NCI-H2227 treated with DMSO at 0.1 percent for 48 hours (cell line): ENCODE data around the gene RELCH.
"Not testable (repeated sequence)": the region's sequence is repeated elsewhere in the genome, so short reads cannot be mapped to it uniquely, and the experiment has no call there.

ENCODE experiments used
- DNase-seq: peaks from one replicate; lab custom pipeline; 2025; lab: John Stamatoyannopoulos, UW

Gene RELCH

DNA sequence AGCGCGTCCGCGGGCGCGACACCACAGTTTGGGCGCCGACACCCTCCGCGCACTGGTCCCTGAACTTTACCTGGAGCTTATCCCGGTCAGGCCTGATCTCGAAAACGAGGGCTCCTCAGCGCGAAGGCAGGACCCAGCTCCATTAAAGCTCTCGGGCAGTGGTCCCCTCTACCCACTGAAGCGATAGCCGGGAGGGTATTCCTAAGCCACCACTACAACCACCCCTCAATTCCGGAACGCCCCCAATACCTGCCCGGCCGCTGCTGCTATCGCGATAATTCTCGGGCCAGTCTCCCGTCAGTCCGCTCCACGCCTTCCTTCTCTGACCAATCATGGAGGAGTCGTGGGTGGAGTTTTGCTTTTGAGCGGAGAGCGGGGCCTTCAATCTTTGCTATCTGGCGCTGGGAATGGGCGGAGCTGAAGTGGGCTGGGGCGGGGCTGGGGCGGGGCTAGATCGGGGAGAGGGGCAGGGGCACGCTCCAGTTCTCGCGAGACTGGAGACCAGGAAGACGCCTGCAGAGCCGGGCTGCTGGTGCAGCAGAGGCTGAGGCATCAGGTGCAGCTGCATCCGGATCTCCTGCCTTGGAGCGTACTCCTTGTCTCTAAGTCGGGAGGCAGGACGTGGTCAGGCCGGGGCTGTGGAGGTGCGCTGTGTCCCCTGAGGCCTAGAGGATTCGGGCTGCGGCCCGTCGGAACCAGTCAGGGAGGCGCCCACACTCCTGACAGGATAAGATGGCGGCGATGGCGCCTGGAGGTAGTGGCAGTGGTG lies at the start of gene RELCH, which contains the start of gene PIGN:
RELCH (plus strand) TSS at position 482 of the 769 bp plus-strand sequence; CDS start at position 733, 251 bp downstream.
PIGN (minus strand) TSS at position 283 of the 769 bp plus-strand sequence. CDS start 25,703 bp downstream, outside the sequence.
- peak; percentile 94 for DNase-seq

DNA sequence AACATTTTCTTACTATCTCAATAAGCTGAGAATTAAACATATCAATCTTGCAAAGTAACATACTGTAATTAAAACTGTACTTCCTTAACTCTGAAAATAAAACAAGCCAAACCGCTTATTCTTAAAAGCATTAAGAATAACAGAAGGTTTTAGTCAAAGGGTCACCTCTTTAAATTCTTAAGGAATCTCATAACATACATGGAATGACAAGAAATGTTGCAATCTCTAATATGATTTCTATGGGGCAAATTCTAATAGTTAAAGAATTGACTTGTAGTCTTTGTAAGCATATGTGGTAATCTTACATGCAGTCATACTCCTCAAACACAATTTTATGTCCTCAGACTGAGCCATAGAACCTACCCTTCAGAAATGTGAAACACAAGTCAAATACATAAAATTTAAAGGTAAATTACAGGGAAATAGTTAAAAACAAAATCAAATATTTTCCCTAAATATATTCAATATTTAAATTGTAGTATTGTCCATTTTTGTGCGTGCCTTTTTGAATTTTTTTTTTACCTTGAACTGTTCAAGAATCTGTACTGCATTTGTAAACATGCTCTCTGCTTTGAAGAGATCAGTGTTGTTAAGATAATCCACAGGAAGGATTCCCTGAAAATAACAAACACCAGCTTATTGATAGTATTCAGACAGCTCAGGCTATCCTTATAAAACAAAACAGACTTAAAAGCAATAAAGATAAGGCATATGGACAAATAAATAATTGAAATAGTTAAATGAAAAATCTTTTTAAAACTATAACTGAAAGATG lies 48.4 kb upstream of the RELCH start:
- DNase-seq = no peak

GRCh38 chr18:62140259-62140658 lies 46.8 kb upstream of the RELCH start:
- no peak for DNase-seq

- DNase-seq = no peak
These were observed 42.7 kb upstream of the RELCH start for GRCh38 chr18:62144338-62144737.

DNA sequence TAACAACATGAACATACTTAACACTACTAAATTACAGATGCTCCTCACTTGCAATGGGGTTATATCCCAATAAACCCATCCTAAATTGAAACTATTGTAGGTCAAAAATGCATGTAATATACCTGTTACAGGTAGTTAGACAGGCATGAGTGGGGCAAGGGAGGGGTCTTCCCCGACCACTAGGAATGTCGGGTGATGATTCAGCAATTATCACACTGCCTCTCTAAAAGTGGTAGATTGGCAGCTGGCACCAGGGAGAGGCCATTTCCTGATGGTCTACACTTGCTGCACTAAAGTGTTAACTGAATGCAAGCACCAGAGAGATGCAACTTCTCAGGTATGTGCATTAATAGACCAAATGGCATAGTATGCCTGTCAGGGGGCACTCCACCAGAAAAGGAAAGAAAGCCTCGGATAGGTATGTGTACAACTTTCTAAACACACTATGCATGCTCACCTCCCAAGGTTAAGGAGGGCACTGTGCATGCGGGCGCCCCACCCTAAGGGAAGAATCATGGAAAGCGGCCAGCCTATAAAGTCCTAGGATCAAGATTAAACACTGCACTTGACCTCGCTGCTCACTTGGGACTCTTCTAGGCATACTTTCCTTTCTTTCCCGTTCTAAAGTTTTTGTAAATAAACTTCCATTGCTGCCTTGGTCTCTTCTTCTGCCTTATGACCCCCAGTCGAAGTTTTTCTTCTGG lies 35.8 kb upstream of the RELCH start:
- no peak for DNase-seq

GRCh38 chr18:62152844-62153243 lies 34.2 kb upstream of the RELCH start:
- DNase-seq = no peak

DNA sequence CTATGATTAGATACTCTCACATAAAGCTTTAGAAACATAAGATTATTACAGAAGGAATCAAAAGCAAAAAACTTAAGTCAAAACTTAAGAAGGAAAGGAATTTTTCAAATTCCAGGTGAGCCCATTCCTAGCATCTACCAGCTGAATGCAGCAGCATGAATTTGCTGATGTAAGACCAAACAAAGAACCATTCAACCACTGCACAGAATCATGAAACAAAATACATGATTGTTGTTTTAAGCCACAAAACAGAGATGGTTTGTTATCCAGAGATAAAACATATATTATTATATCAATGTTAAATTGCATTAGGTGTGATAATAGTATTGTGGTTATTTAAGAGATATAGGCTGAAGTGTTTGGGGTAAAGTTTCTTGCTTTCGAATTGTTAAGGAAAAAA lies 29.2 kb upstream of the RELCH start:
- DNase-seq = no peak

GRCh38 chr18:62164310-62164709 lies 22.7 kb upstream of the RELCH start:
- DNase-seq = no peak

DNA sequence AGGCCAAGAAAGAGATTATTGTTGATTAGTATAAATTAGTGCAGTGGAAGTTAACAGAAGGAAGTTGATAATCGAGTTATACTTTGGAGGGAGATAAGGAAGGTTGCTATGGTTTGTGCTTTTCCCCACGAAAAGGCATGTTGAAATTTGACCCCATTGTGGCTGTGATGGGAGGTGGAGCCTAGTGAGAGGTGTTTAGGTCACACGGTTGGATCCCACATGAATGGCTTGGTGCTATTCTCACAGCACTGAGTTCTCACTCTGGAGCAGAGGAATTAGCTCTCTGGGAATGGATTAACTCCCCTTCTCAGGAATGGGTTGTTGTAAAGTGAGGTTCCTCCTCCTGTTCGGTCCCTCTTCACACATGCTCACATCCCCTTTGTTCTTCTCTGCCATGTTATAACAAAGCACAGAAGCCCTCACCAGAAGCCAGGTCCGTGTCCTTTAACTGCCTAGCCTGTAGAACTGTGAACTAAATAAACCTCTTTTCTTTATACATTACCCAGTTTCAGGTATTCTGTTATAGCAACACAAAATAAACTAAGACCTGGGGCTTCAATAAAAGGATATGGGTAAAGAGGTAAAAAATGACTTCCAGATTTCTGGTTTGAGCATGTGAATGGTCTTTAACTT lies 22.1 kb upstream of the RELCH start:
- DNase-seq = no peak

DNA sequence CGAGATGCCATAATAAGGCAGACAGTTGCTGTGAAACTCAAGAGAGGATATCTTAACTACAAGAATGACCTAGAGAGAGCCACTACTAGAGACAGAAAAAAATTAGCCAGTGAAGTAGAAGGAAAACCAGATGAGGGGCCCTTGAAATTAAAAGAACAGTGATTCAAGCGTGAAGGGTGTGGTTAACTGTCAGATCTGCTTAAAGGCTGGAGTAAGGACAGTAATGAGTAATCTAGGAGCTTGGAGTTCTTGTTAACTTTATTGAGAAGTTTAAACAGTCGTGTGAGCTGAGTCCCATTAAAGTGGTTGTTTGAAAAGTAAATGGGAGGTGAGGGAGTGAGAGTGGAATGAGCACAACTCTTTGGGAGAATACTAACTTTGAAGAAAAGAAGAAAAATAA lies 21.5 kb upstream of the RELCH start:
- no peak for DNase-seq

DNA sequence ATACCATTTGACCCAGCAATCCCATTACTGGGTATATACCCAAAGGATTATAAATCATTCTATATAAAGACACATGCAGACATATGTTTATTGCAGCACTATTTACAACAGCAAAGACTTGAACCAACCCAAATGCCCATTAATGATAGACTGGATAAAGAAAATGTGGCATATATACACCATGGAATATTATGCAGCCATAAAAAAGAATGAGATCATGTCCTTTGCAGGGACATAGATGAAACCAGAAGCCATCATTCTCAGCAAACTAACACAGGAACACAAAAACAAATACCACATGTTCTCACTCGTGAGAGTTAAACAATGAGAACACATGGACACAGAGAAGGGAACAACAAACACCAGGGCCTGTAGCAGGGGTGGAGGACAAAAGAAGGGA lies 20.5 kb upstream of the RELCH start:
- not testable (repeated sequence) for DNase-seq

DNA sequence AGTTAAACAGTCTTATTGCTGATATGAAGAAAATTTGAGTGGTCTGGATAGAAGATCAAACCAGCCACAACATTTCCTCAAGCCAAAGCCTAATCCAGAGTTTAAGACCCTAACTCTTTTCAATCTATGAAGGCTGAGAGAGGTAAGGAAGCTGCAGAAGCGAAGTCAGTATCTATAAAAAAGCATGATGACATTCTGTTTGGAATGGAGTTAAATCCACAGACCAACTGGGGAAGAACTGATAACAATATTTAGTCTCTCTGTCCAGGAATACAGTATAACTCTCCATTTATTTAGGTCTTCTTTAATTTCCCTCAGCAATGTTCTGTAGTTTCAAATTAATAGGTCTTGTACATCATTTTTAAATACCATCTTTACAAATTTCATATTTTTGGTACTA lies 16.2 kb upstream of the RELCH start:
- no peak for DNase-seq

GRCh38 chr18:62172298-62172697 lies 14.8 kb upstream of the RELCH start:
- DNase-seq = no peak

- no peak for DNase-seq
These were observed 11.5 kb upstream of the RELCH start for GRCh38 chr18:62175521-62175920.

DNA sequence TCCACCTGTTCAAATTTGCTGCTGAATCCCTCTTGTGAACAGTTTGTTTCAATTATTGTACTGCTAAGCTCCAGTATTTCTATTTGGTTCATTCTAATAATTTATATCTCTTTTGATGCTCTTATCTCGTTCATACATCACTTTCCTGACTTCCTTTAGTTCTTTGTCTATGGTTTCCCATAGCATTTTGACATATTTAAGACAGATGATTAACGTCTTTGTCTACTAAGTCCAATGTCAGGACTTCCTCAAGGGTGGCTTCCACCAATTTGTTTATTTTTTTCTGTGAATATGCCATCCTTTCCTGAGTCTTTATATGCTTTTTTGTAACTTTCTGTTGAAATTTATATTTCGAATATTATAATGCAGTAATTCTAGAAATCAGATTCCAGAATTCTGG lies 9.8 kb upstream of the RELCH start:
- no peak for DNase-seq

- no peak for DNase-seq
These were observed 7.8 kb upstream of the RELCH start for GRCh38 chr18:62179213-62179612.

DNA sequence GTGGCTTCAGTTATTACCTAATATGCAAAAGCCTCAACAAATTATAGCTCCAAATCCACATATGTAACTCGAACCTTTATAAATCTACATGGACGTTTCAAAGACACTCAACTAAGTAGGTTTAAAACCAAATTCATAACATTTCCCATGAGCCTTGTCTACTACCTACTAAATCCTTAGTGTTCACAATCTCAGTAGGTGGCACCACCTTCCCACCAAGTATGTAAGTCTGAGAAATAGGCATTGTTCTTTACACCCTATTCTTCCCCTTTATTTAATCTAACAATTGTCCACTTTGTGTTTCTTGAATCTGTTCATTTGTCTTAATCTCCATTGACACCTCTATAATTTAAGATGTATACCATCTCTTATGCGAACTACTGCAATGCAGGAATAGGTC lies 4.8 kb upstream of the RELCH start:
- DNase-seq = no peak

- peak; percentile 36 for DNase-seq
These were observed 3.4 kb upstream of the RELCH start for GRCh38 chr18:62183578-62184195.

GRCh38 chr18:62186499-62186773 lies 619 bp upstream of the RELCH start:
- peak; percentile 74 for DNase-seq

GRCh38 chr18:62187543-62188510 lies 772 bp downstream of the RELCH start:
- DNase-seq = peak; percentile 19

- no peak for DNase-seq
These were observed 2.2 kb downstream of the RELCH start for GRCh38 chr18:62189208-62189607.
